ENCODE results near the gene LYSMD4.
"Not testable (repeated sequence)": the region's sequence is repeated elsewhere in the genome, so short reads cannot be mapped to it uniquely, and the experiment has no call there.

LYSMD4 gene

GRCh38 chr15:99733268-99734039 lies at the start of gene LYSMD4:
Gene LYSMD4, minus strand, starts transcription at chr15:99733437. Its CDS starts 1,438 bp downstream, at chr15:99731999.
- DNase-seq (ENCODE audit: low read depth) = peak; percentile 99

- not testable (repeated sequence) for DNase-seq (ENCODE audit: low read depth)
These were observed 48.8 kb upstream of the LYSMD4 start for GRCh38 chr15:99782029-99782428.

GRCh38 chr15:99777144-99777543 lies 43.9 kb upstream of the LYSMD4 start:
- DNase-seq (ENCODE audit: low read depth) = no peak

- DNase-seq (ENCODE audit: low read depth) = no peak
These were observed 31.3 kb upstream of the LYSMD4 start for GRCh38 chr15:99764522-99764921.

GRCh38 chr15:99763827-99764226 lies 30.6 kb upstream of the LYSMD4 start:
- DNase-seq (ENCODE audit: low read depth) = no peak

- no peak for DNase-seq (ENCODE audit: low read depth)
These were observed 29.1 kb upstream of the LYSMD4 start for GRCh38 chr15:99762288-99762687.

GRCh38 chr15:99755692-99756409 lies 22.6 kb upstream of the LYSMD4 start:
- no peak for DNase-seq (ENCODE audit: low read depth)

GRCh38 chr15:99753066-99753465 lies 19.8 kb upstream of the LYSMD4 start:
- no peak for DNase-seq (ENCODE audit: low read depth)

- no peak for DNase-seq (ENCODE audit: low read depth)
These were observed 19.3 kb upstream of the LYSMD4 start for GRCh38 chr15:99752556-99752955.

- DNase-seq (ENCODE audit: low read depth) = not testable (repeated sequence)
These were observed 17.1 kb upstream of the LYSMD4 start for GRCh38 chr15:99750326-99750725.

GRCh38 chr15:99749386-99749785 lies 16.1 kb upstream of the LYSMD4 start:
- no peak for DNase-seq (ENCODE audit: low read depth)

- no peak for DNase-seq (ENCODE audit: low read depth)
These were observed 12.3 kb upstream of the LYSMD4 start for GRCh38 chr15:99745370-99746086.

- no peak for DNase-seq (ENCODE audit: low read depth)
These were observed 10.9 kb upstream of the LYSMD4 start for GRCh38 chr15:99744142-99744541.

GRCh38 chr15:99741835-99742234 lies 8.6 kb upstream of the LYSMD4 start:
- no peak for DNase-seq (ENCODE audit: low read depth)

- no peak for DNase-seq (ENCODE audit: low read depth)
These were observed 5.0 kb upstream of the LYSMD4 start for GRCh38 chr15:99738021-99738847.

GRCh38 chr15:99736702-99737101 lies 3.5 kb upstream of the LYSMD4 start:
- DNase-seq (ENCODE audit: low read depth) = no peak

- DNase-seq (ENCODE audit: low read depth) = no peak
These were observed 2.6 kb upstream of the LYSMD4 start for GRCh38 chr15:99735868-99736267.

GRCh38 chr15:99734575-99734974 lies 1.3 kb upstream of the LYSMD4 start:
- no peak for DNase-seq (ENCODE audit: low read depth)

- DNase-seq (ENCODE audit: low read depth) = not testable (repeated sequence)
These were observed 729 bp upstream of the LYSMD4 start for GRCh38 chr15:99734040-99734291.

- DNase-seq (ENCODE audit: low read depth) = no peak
These were observed 428 bp downstream of the LYSMD4 start for GRCh38 chr15:99732751-99733267.

- no peak for DNase-seq (ENCODE audit: low read depth)
These were observed 1.0 kb downstream of the LYSMD4 start for GRCh38 chr15:99732124-99732750.
